Left lung (tissue), 10 donors: ENCODE results near the gene MGAT5. TPM values are rescaled to one million over a fixed set of nuclear protein-coding genes. Genes with fewer than 3 reads are reported as not detected.

ENCODE experiments used
- ATAC-seq: fragments of 200-7000 bp; cut with Tn5 transposase; one replicate; pipeline ENCODE4 v1.9.1; 2020; ENCODE audit warnings: moderate library complexity
- DNase-seq, 4 donors: peaks; one replicate each; pipeline ENCODE4 v3.0.0-alpha.2; 2013 to 2020
- H3K27ac ChIP-seq, 2 donors: fragments of 200-600 bp; sonication (generic) in 1 of 2; one replicate each; pipeline versions ENCODE4 v1.5.0 to v1.8.0; 2020 to 2021
- H3K27me3 ChIP-seq, 2 donors: fragments of 200-600 bp; sonication (generic) in 1 of 2; one replicate each; pipeline versions ENCODE4 v1.5.0 to v1.8.0; 2020 to 2021
- H3K36me3 ChIP-seq, 2 donors: fragments of 200-600 bp; sonication (generic) in 1 of 2; one replicate each; pipeline versions ENCODE4 v1.5.0 to v1.8.0; 2020 to 2021
- H3K4me1 ChIP-seq, 2 donors: fragments of 200-600 bp; one replicate each; pipeline ENCODE4 v1.8.0; 2021
- H3K4me3 ChIP-seq, 2 donors: fragments of 200-600 bp; sonication (generic) in 1 of 2; one replicate each; pipeline versions ENCODE4 v1.5.0 to v1.8.0; 2020 to 2021; ENCODE audit warnings: mild to moderate bottlenecking in 1 of 2
- H3K9me3 ChIP-seq, 2 donors: fragments of 200-600 bp; sonication (generic) in 1 of 2; one replicate each; pipeline versions ENCODE4 v1.5.0 to v1.8.0; 2020 to 2021
- intact Hi-C, 2 donors: fragments of 100-400 bp; cut with DNase I; formaldehyde crosslinking; loops; one replicate each; pipeline versions ENCODE4 v1.11.2 to v1.14.2; 2022
- polyA plus RNA-seq, 6 donors: library from polyadenylated mRNA; unstranded; fragments of 120-200 nt; gene quantifications; one replicate each; pipeline ENCODE4 v1.2.1, GENCODE V29; 2013; ENCODE audit not compliant: insufficient read length in 6 of 6
- total RNA-seq, 2 donors: library from RNA; stranded (reverse); fragmentation: NEBNext Ultra II Directional; extraction: Animal tissue kit (Norgen Biotek cat#: 25700); gene quantifications; one replicate each; pipeline ENCODE4 v1.2.1, GENCODE V29; 2021
- TF ChIP-seq, protein P1 (sequence below), 2 donors: fragments of 200-600 bp; sonication (generic) in 1 of 2; IDR thresholded peaks; one replicate each; pipeline versions ENCODE4 v1.5.0 to v1.8.0; 2021; ENCODE audit warnings: antibody characterized with exemption in 2 of 2
- donor health status: DM: no; HTN: yes; CAD: no.
- donor health status: DM: no; HTN: no; CAD: no.

MGAT5 gene
- total and polyA plus RNA-seq, 8 donors, result 24.5 to 57.0 (median 28.1) TPM

GRCh38 chr2:134491771-134492441 is 238.0 kb downstream of the MGAT5 start:
- Histone ChIP-seq H3K27me3 (no peaks in the 10 kb centered on the region), H3K4me3 (no peak overlapping the region), H3K4me1 (no peaks in the 10 kb centered on the region), H3K9me3 (no peaks in the 10 kb centered on the region), H3K27ac (no peak overlapping the region), H3K36me3 (no peaks in the 10 kb centered on the region)
- TF ChIP-seq, protein P1, sequence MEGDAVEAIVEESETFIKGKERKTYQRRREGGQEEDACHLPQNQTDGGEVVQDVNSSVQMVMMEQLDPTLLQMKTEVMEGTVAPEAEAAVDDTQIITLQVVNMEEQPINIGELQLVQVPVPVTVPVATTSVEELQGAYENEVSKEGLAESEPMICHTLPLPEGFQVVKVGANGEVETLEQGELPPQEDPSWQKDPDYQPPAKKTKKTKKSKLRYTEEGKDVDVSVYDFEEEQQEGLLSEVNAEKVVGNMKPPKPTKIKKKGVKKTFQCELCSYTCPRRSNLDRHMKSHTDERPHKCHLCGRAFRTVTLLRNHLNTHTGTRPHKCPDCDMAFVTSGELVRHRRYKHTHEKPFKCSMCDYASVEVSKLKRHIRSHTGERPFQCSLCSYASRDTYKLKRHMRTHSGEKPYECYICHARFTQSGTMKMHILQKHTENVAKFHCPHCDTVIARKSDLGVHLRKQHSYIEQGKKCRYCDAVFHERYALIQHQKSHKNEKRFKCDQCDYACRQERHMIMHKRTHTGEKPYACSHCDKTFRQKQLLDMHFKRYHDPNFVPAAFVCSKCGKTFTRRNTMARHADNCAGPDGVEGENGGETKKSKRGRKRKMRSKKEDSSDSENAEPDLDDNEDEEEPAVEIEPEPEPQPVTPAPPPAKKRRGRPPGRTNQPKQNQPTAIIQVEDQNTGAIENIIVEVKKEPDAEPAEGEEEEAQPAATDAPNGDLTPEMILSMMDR (IDR thresholded peaks at IDR 0.05), result no peak
- peak; percentile 63 for ATAC-seq
- intact Hi-C loops, result no loop called here
- peak in 1 of 4 donors; percentile 5 for DNase-seq

- ATAC-seq (no peak), DNase-seq (no peak)
- Histone ChIP-seq H3K27me3 (no peaks in the 10 kb centered on the region), H3K4me1 (no peaks in the 10 kb centered on the region), H3K27ac (no peak overlapping the region), H3K4me3 (no peak overlapping the region), H3K9me3 (no peaks in the 10 kb centered on the region), H3K36me3 (no peaks in the 10 kb centered on the region)
- TF ChIP-seq, protein P1 (IDR thresholded peaks at IDR 0.05), result no peak
- intact Hi-C loops, result no loop called here
These were observed 239.9 kb downstream of the MGAT5 start for GRCh38 chr2:134493797-134494196.

GRCh38 chr2:134498654-134499053 is 244.8 kb downstream of the MGAT5 start:
- TF ChIP-seq, protein P1 (IDR thresholded peaks at IDR 0.05), result no peak
- ATAC-seq (no peak), DNase-seq (no peak)
- Histone ChIP-seq H3K27ac (no peak overlapping the region), H3K9me3 (no peaks in the 10 kb centered on the region), H3K4me1 (no peaks in the 10 kb centered on the region), H3K36me3 (no peaks in the 10 kb centered on the region), H3K4me3 (no peak overlapping the region), H3K27me3 (no peaks in the 10 kb centered on the region)
- intact Hi-C loops, result no loop called here

GRCh38 chr2:134499307-134499926 is 245.5 kb downstream of the MGAT5 start:
- H3K4me3 ChIP-seq, result no peak overlapping the region
- ATAC-seq (no peak), DNase-seq (no peak)
- H3K27me3 ChIP-seq, result no peaks in the 10 kb centered on the region
- H3K36me3 ChIP-seq, result no peaks in the 10 kb centered on the region
- intact Hi-C loops, result no loop called here
- TF ChIP-seq, protein P1 (IDR thresholded peaks at IDR 0.05), result no peak
- no peak overlapping the region for H3K27ac ChIP-seq
- H3K9me3 ChIP-seq, result no peaks in the 10 kb centered on the region
- no peaks in the 10 kb centered on the region for H3K4me1 ChIP-seq

DNA sequence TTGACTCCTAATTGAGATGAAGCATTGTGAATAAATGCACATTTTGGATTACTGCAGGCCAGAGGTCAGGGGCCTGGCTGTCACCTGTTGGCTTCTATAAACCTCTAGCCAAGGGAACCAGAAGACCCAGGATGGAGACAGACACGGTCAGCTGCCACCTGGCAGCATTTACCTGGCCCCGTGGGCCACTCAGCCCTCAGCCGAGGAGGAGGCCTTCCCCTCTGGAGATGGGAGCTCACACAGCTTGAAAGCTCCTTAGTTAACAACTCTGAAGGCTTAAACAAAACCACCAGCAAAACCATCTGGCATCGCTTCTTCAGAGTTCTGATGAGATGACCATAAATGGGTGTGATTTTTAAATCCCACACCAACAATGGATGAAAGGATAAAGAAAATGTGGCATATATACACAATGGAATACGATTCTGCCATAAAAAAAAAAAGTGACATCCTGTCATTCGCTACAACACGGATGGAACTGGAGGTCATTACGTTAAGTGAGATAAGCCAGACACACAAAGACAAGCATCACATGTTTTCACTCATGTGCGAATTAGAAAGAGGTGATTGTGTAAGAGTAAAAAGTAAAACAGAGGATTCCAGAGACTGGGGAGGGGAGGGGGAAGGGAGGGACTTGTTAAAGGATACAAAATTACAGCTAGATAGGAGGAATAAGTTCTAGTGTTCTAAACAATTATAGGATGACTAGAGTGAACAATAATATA is 246.5 kb downstream of the MGAT5 start:
- Histone ChIP-seq H3K27me3 (no peaks in the 10 kb centered on the region), H3K36me3 (no peaks in the 10 kb centered on the region), H3K4me1 (no peaks in the 10 kb centered on the region), H3K27ac (no peak overlapping the region), H3K4me3 (no peak overlapping the region), H3K9me3 (no peaks in the 10 kb centered on the region)
- intact Hi-C loops, result no loop called here
- ATAC-seq (no peak), DNase-seq (no peak)
- TF ChIP-seq, protein P1 (IDR thresholded peaks at IDR 0.05), result no peak
